Skin of body (tissue), 2 donors: ENCODE results near the gene GIMAP6. TPM values are rescaled to one million over a fixed set of nuclear protein-coding genes. Genes with fewer than 3 reads are reported as not detected.
"Not testable (repeated sequence)": the region's sequence is repeated elsewhere in the genome, so short reads cannot be mapped to it uniquely, and the experiment has no call there.

ENCODE experiments used
- DNase-seq: peaks from one replicate; lab custom pipeline; 2025; lab: John Stamatoyannopoulos, UW
- total RNA-seq: library from RNA; depleted of rRNA; stranded (reverse); fragments of >200 nt; gene quantifications from one replicate; pipeline ENCODE4 v1.2.3, GENCODE V29; 2014

The GIMAP6 gene
- total RNA-seq, 1 donor from 2014 or later = 8.0 TPM

- no peak for DNase-seq
Observed at GRCh38 chr7:150586068-150586784, 46.0 kb downstream of the GIMAP6 start.

GRCh38 chr7:150585199-150585598 lies 47.0 kb downstream of the GIMAP6 start:
- DNase-seq = no peak

GRCh38 chr7:150580638-150581394 lies 51.4 kb downstream of the GIMAP6 start:
- DNase-seq = no peak

DNA sequence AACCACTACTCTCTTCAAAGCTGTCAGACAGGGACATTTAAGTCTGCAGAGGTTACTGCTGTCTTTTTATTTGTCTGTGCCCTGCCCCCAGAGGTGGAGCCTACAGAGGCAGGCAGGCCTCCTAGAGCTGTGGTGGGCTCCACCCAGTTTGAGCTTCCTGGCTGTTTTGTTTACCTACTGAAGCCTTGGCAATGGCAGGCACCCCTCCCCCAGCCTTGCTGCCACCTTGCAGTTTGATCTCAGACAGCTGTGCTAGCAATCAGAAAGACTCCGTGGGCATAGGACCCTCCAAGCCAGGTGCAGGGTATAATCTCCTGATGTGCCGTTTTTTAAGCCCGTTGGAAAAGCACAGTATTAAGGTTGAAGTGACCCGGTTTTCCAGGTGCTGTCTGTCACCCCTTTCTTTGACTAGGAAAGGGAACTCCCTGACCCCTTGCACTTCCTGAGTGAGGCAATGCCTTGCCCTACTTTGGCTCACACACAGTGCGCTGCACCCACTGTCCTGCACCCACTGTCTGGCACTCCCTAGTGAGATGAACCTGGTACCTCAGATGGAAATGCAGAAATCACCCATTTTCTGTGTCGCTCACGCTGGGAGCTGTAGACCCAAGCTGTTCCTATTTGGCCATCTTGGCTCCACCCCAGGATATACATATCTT lies 52.1 kb downstream of the GIMAP6 start:
- DNase-seq = not testable (repeated sequence)

Other genes starting within 250 kb of the GIMAP6 start
- gene GIMAP8, start 181.8 kb downstream of the GIMAP6 start, total RNA-seq = 5.4 TPM
- gene GIMAP7, start 117.5 kb downstream of the GIMAP6 start, total RNA-seq = 5.7 TPM
- 19.1 TPM for gene GIMAP4, start 65.0 kb downstream of the GIMAP6 start, total RNA-seq
- gene GIMAP2, start 53.3 kb upstream of the GIMAP6 start, total RNA-seq = 7.3 TPM
- 1.3 TPM for gene GIMAP1, start 84.2 kb upstream of the GIMAP6 start, total RNA-seq
- 11.5 TPM for gene GIMAP5, start 105.0 kb upstream of the GIMAP6 start, total RNA-seq
- 24.6 TPM for gene TMEM176B, start 168.0 kb upstream of the GIMAP6 start, total RNA-seq
- gene TMEM176A, start 168.4 kb upstream of the GIMAP6 start, total RNA-seq = 8.8 TPM
- 0.59 TPM for gene AOC1, start 220.1 kb upstream of the GIMAP6 start, total RNA-seq